Fibroblast of skin of back (primary cell): ENCODE results near the gene INHBB.
"Not testable (repeated sequence)": the region's sequence is repeated elsewhere in the genome, so short reads cannot be mapped to it uniquely, and the experiment has no call there.

Experiments
- DNase-seq: peaks from one replicate; pipeline ENCODE4 v3.0.0-alpha.2; 2013

Gene INHBB

GRCh38 chr2:120382541-120383144 lies 36.7 kb downstream of the INHBB start:
- DNase-seq = no peak

- DNase-seq = no peak
Measured at GRCh38 chr2:120383191-120383590, 37.3 kb downstream of the INHBB start.

GRCh38 chr2:120383631-120384340 lies 37.9 kb downstream of the INHBB start:
- no peak for DNase-seq

- no peak for DNase-seq
Measured at GRCh38 chr2:120384486-120385354, 38.8 kb downstream of the INHBB start.

GRCh38 chr2:120385355-120386127 lies 39.6 kb downstream of the INHBB start:
- no peak for DNase-seq

- DNase-seq = no peak
Measured at GRCh38 chr2:120388222-120389035, 42.5 kb downstream of the INHBB start.

- no peak for DNase-seq
Measured at GRCh38 chr2:120389036-120389391, 43.1 kb downstream of the INHBB start.

GRCh38 chr2:120390381-120391055 lies 44.6 kb downstream of the INHBB start:
- DNase-seq = no peak

- DNase-seq = not testable (repeated sequence)
Measured at GRCh38 chr2:120391382-120391781, 45.4 kb downstream of the INHBB start.

- DNase-seq = no peak
Measured at GRCh38 chr2:120391911-120392665, 46.2 kb downstream of the INHBB start.

- DNase-seq = no peak
Measured at GRCh38 chr2:120392923-120393322, 47.0 kb downstream of the INHBB start.

- DNase-seq = no peak
Measured at GRCh38 chr2:120393456-120393855, 47.5 kb downstream of the INHBB start.

GRCh38 chr2:120394764-120395163 lies 48.8 kb downstream of the INHBB start:
- no peak for DNase-seq

GRCh38 chr2:120395221-120396012 lies 49.5 kb downstream of the INHBB start:
- DNase-seq = no peak

GRCh38 chr2:120396013-120396860 lies 50.3 kb downstream of the INHBB start:
- DNase-seq = no peak

- DNase-seq = peak; percentile 24
Measured at GRCh38 chr2:120396861-120397811, 51.2 kb downstream of the INHBB start.
